Breast epithelium (tissue), 3 donors: ENCODE results near the gene HTRA3.

Source experiments
- POLR2A ChIP-seq: fragments of 450-650 bp; IDR thresholded peaks from one replicate; pipeline ENCODE4 v1.6.1; 2016; ENCODE audit warnings: antibody characterized with exemption, mild to moderate bottlenecking, moderate library complexity
- POLR2AphosphoS5 ChIP-seq, 3 donors: sonication (generic); formaldehyde crosslinking; IDR thresholded peaks; one replicate each; pipeline ENCODE4 v1.6.1; 2017; ENCODE audit warnings: antibody characterized with exemption in 3 of 3
- TF ChIP-seq, protein P1 (sequence below), 3 donors: fragments of 450-650 bp; IDR thresholded peaks; one replicate each; pipeline ENCODE4 v1.5.1; 2016 to 2017; ENCODE audit warnings: antibody characterized with exemption in 3 of 3, mild to moderate bottlenecking in 3 of 3, moderate library complexity in 3 of 3

DNA sequence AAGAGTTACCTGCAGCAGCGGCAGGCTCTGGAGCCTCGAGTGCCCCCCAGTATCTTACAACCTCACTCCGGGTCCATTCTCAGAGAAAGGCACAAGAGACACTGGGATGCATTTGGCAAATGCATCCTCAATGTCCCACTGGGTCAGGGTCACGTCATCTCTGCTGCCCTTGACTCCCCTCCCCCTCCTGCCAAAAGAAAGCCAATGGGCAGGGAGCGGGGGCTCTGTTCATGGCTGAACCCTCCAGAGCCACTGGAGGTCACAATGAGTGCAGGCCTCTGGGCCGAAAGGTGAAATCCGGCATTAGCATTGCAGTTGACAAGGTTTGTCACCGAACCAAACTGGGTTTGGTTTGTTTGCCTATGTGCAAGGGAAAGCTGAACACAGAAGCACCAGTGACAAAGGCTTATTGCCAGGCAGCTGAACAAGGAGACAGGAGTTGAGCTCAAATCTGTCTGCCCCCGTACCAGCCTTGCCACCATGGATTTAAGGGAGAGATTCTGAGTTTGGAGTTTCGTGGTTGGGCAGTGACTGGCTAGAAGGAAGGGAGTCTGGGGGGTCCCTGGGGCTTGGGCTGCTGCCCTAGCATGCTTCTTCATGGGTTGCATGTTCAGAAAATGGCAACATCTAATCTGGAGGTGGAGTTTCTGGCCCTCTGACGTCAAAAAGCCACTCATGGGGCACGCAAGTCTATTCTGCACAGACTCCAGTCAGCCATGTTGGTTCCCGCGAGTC is 64.3 kb downstream of the HTRA3 start:
- TF ChIP-seq, protein P1, sequence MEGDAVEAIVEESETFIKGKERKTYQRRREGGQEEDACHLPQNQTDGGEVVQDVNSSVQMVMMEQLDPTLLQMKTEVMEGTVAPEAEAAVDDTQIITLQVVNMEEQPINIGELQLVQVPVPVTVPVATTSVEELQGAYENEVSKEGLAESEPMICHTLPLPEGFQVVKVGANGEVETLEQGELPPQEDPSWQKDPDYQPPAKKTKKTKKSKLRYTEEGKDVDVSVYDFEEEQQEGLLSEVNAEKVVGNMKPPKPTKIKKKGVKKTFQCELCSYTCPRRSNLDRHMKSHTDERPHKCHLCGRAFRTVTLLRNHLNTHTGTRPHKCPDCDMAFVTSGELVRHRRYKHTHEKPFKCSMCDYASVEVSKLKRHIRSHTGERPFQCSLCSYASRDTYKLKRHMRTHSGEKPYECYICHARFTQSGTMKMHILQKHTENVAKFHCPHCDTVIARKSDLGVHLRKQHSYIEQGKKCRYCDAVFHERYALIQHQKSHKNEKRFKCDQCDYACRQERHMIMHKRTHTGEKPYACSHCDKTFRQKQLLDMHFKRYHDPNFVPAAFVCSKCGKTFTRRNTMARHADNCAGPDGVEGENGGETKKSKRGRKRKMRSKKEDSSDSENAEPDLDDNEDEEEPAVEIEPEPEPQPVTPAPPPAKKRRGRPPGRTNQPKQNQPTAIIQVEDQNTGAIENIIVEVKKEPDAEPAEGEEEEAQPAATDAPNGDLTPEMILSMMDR (IDR thresholded peaks at IDR 0.05) = no peak
- TF ChIP-seq POLR2A (no peak), POLR2AphosphoS5 (IDR thresholded peaks at IDR 0.05) (no peak)
